Esophagus squamous epithelium (tissue), 5 donors: ENCODE results near the gene SNED1. TPM values are rescaled to one million over a fixed set of nuclear protein-coding genes. Genes with fewer than 3 reads are reported as not detected.

Experiments used
- DNase-seq: peaks from one replicate; lab custom pipeline; 2025; lab: John Stamatoyannopoulos, UW
- H3K27ac ChIP-seq, 4 donors: fragments of 200-600 bp; sonication (generic); one replicate each; pipeline ENCODE4 v1.5.1; 2016 to 2019; ENCODE audit warnings: mild to moderate bottlenecking in 1 of 4
- H3K27me3 ChIP-seq, 4 donors: fragments of 200-600 bp; sonication (generic); 1 replicate in 3 of 4; 2 replicates in 1 of 4; pipeline versions ENCODE4 v1.5.1 to v1.6.0; 2017 to 2021; ENCODE audit warnings: antibody characterized with exemption in 1 of 4
- H3K36me3 ChIP-seq, 3 donors: fragments of 200-600 bp; sonication (generic); one replicate each; pipeline ENCODE4 v1.5.1; 2016 to 2019
- H3K4me1 ChIP-seq, 3 donors: fragments of 200-600 bp; sonication (generic); one replicate each; pipeline ENCODE4 v1.5.1; 2017 to 2019
- H3K4me3 ChIP-seq, 4 donors: fragments of 200-600 bp; sonication (generic); 1 replicate in 3 of 4; 2 replicates in 1 of 4; pipeline ENCODE4 v1.5.1; 2016 to 2019; ENCODE audit warnings: mild to moderate bottlenecking in 2 of 4, moderate library complexity in 1 of 4
- H3K9me3 ChIP-seq, 3 donors: fragments of 200-600 bp; sonication (generic); one replicate each; pipeline ENCODE4 v1.5.1; 2016 to 2019
- POLR2A ChIP-seq, 4 donors: fragments of 450-650 bp; IDR thresholded peaks; one replicate each; pipeline ENCODE4 v1.6.1; 2017; ENCODE audit warnings: antibody characterized with exemption in 4 of 4, mild to moderate bottlenecking in 4 of 4, moderate library complexity in 3 of 4
- WGBS, 2 donors: methylation state at CpG; one replicate each; pipeline ENCODE4 v1.1.5; 2018; 5-methylcytosine and 5-hydroxymethylcytosine counted together
- intact Hi-C: fragments of 100-400 bp; cut with DNase I; formaldehyde crosslinking; loops from one replicate; pipeline ENCODE4 v1.15.0; 2022
- total RNA-seq, 4 donors: library from RNA; depleted of rRNA; stranded (reverse); fragments of >200 nt; gene quantifications; one replicate each; pipeline ENCODE4 v1.1.0, GENCODE V29; 2016
- TF ChIP-seq, protein P1 (sequence below), 6 experiments: fragments of 450-650 bp in 4 of 6; fragments of 200-600 bp in 2 of 6; sonication (generic) in 2 of 6; IDR thresholded peaks; one replicate each; pipeline ENCODE4 v1.5.1; 2016 to 2019; ENCODE audit warnings: antibody characterized with exemption in 6 of 6, mild to moderate bottlenecking in 4 of 6, moderate library complexity in 4 of 6
- donor health status: DM: yes; HTN: yes; CAD: no.

SNED1 gene
- total RNA-seq, 4 donors from 2014 or later: 3.3 to 13.9 (median 4.8) TPM

DNA sequence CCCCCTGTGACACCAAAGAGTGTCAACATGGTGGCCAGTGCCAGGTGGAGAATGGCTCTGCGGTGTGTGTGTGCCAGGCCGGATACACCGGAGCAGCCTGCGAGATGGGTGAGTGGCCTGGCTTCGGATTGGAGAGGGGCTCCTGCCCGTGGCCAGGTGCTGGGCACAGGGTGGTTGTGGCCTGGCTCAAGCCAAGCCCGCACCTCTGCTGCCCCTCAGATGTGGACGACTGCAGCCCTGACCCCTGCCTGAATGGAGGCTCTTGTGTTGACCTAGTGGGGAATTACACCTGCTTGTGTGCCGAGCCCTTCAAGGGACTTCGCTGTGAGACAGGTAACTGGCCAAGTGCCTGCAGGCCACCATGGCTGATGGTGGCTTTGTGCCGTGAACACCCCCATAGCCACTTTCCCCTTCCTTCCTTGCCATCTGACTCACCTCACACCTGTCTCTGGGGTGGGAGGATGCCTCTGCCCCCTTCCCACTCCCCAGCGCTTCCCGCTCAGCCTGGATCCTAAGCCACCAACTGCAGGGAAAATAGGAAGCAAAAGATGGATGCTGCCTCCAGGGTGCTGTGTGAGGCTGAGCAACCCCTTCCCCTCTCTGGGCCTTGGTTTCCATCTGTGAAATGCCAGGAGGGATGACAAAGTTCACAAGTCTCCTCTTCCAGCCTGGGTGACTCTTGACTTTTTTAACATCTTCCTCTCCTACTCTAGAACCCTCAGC lies 41.8 kb downstream of the SNED1 start:
- Histone ChIP-seq H3K4me3 (no peak overlapping the region), H3K27ac (no peak overlapping the region), H3K4me1 (peaks cover 13 to 43% (median 17%) of the 10 kb centered on the region in 3 donors), H3K27me3 (peaks cover 0 to 4% (median 0%) of the 10 kb centered on the region in 4 donors), H3K9me3 (no peaks in the 10 kb centered on the region), H3K36me3 (peaks cover 0 to 56% (median 5%) of the 10 kb centered on the region in 3 donors)
- 83% methylated on average over 2 of the region's 13 CpGs; no CpG with 5 or more reads in 1 of the 2 donors for WGBS, 2 donors
- TF ChIP-seq, protein P1, sequence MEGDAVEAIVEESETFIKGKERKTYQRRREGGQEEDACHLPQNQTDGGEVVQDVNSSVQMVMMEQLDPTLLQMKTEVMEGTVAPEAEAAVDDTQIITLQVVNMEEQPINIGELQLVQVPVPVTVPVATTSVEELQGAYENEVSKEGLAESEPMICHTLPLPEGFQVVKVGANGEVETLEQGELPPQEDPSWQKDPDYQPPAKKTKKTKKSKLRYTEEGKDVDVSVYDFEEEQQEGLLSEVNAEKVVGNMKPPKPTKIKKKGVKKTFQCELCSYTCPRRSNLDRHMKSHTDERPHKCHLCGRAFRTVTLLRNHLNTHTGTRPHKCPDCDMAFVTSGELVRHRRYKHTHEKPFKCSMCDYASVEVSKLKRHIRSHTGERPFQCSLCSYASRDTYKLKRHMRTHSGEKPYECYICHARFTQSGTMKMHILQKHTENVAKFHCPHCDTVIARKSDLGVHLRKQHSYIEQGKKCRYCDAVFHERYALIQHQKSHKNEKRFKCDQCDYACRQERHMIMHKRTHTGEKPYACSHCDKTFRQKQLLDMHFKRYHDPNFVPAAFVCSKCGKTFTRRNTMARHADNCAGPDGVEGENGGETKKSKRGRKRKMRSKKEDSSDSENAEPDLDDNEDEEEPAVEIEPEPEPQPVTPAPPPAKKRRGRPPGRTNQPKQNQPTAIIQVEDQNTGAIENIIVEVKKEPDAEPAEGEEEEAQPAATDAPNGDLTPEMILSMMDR (IDR thresholded peaks at IDR 0.05): no peak
- TF ChIP-seq POLR2A (IDR thresholded peaks at IDR 0.05): no peak
- DNase-seq: no peak
- intact Hi-C loops: no loop called here

DNA sequence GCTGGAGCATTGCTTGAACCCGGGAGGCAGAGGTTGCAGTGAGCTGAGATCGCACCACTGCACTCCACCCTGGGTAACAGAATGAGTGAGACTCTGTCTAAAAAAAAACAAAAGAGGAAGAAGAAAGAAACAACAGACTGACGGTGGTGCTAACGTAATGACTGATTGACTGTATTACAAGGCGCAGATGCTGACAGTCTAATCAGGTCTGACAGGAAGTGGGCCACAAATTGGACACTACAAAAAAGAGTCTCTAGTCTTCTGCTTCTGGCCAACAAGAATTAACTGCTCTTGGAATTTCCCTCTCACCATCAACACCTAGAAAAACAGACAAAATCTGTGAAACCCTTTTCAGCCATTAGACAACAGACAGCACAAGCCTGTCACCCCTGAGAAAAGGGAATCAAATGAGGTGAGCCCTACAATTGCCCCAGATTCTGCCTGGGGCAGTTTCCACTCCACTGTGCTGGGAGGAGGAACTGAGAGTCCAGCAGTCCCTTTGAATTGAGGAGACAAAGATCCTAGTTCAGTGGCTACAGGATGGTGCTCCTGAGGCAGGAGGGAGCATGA lies 43.3 kb downstream of the SNED1 start:
- Histone ChIP-seq H3K4me3 (no peak overlapping the region), H3K9me3 (no peaks in the 10 kb centered on the region), H3K27ac (no peak overlapping the region), H3K27me3 (no peaks in the 10 kb centered on the region), H3K36me3 (peaks cover 0 to 56% (median 5%) of the 10 kb centered on the region in 3 donors), H3K4me1 (peaks cover 6 to 29% (median 10%) of the 10 kb centered on the region in 3 donors)
- WGBS, 2 donors: 64 to 78% methylated on average over 4 to 5 of the region's 5 CpGs
- DNase-seq: no peak
- intact Hi-C loops: no loop called here
- no peak for TF ChIP-seq POLR2A (IDR thresholded peaks at IDR 0.05)
- TF ChIP-seq, protein P1 (IDR thresholded peaks at IDR 0.05): no peak

DNA sequence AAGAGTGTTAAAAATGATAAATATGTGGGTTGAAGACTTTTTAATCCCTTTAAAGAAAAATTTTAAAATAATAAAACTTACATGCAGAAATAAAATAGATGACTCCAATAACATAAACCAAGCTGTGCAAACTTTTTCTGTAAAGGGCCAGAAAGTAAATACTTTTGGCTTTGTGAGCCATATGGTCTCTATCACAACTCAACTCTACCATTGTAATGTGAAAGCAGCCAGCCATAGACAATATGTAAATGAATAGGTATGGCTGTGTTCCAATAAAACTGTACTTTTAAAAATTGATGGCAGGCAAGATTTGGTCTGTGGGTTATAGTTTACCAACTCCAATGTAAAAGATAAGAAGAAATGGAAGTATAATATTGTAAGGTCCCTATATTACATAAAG lies 45.2 kb downstream of the SNED1 start:
- H3K27me3 ChIP-seq: no peaks in the 10 kb centered on the region
- peaks cover 0 to 52% (median 6%) of the 10 kb centered on the region in 3 donors for H3K36me3 ChIP-seq
- H3K9me3 ChIP-seq: no peaks in the 10 kb centered on the region
- no peak for DNase-seq
- intact Hi-C loops: no loop called here
- H3K4me1 ChIP-seq: peaks cover 0 to 17% (median 3%) of the 10 kb centered on the region in 3 donors
- no peak overlapping the region for H3K4me3 ChIP-seq
- H3K27ac ChIP-seq: no peak overlapping the region
- TF ChIP-seq, protein P1 (IDR thresholded peaks at IDR 0.05): no peak
- no peak for TF ChIP-seq POLR2A (IDR thresholded peaks at IDR 0.05)

DNA sequence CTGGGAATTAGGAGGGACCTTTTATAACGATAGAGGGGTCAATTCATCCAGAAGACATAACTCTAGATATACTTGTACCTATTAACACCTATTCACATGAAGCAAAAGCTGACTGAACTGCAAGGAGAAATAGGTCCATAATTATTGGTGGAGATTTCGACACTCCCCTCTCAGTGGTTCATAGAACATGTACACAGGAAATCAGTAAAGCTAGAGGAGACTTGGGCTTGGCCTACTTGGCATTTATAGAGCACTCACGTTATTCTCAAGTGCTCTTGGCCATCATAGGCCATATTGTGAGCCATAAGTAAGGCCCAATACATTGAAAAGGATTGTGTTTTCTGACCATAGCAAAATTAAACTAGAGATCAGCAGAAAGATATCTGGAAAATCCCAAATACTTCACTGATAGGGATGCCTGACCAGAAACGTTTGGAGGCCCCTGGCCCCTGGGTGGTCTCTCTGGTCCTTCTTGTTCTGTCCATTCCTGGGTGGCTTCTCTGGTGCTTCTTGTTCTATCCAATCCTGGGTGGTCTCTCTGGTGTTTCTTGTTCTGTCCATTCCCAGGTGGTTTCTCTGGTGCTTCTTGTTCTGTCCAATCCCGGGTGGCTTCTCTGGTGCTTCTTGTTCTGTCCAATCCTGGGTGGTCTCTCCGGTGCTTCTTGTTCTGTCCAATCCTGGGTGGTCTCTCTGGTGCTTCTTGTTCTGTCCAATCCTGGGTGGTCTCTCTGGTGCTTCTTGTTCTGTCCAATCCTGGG lies 49.0 kb downstream of the SNED1 start:
- TF ChIP-seq, protein P1 (IDR thresholded peaks at IDR 0.05): no peak
- no peak for TF ChIP-seq POLR2A (IDR thresholded peaks at IDR 0.05)
- no peaks in the 10 kb centered on the region for H3K9me3 ChIP-seq
- peaks cover 0 to 64% (median 9%) of the 10 kb centered on the region in 3 donors for H3K36me3 ChIP-seq
- no peaks in the 10 kb centered on the region for H3K27me3 ChIP-seq
- intact Hi-C loops: no loop called here
- H3K4me3 ChIP-seq: no peak overlapping the region
- no peaks in the 10 kb centered on the region for H3K4me1 ChIP-seq
- DNase-seq: no peak
- 71 to 77% methylated on average over 6 of the region's 6 CpGs for WGBS, 2 donors
- H3K27ac ChIP-seq: no peak overlapping the region
